Esophagus muscularis mucosa (tissue), 3 donors: Measurements from ENCODE around the gene ZNF473.

Source experiments
- CTCF ChIP-seq, 3 experiments: fragments of 200-600 bp in 2 of 3; fragments of 450-650 bp in 1 of 3; sonication (generic) in 2 of 3; IDR thresholded peaks; one replicate each; pipeline ENCODE4 v1.5.1; 2017 to 2019; ENCODE audit warnings: antibody characterized with exemption in 3 of 3, mild to moderate bottlenecking in 2 of 3, moderate library complexity in 1 of 3
- POLR2A ChIP-seq: fragments of 450-650 bp; IDR thresholded peaks from one replicate; pipeline ENCODE4 v1.6.1; 2017; ENCODE audit warnings: antibody characterized with exemption, moderate library complexity, mild to moderate bottlenecking, low read depth

GRCh38 chr19:50005428-50005827, 20.4 kb upstream of the ZNF473 start:
- TF ChIP-seq CTCF (IDR thresholded peaks at IDR 0.05) (no peak), POLR2A (no peak)
